ENCODE measurements around the gene TTC33.

TTC33 gene

DNA sequence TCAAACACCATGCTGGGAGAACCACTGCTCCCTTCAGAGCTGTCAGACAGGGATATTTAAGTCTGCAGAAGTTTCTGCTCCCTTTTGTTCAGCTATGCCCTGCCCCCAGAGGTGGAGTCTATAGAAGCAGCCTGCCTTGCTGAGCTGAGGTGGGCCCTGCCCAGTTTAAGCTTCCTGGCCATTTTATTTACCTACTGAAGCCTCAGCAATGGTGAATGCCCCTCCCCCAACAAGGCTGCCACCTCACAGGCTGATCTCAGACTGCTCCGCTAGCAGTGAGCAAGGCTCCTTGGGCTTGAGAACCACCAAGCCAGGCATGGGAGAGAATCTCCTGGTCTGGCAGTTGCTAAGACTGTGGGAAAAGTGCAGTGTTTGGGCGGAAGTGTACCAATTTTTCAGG, 281.5 kb downstream of the TTC33 start:
- Histone ChIP-seq H3K9ac (no peak overlapping the region), H3K79me2 (ENCODE audit: insufficient read depth, low read depth) (no peaks in the 10 kb centered on the region), H2AFZ (ENCODE audit: low read depth) (no peak overlapping the region), H3K36me3 (ENCODE audit: insufficient read depth) (no peaks in the 10 kb centered on the region), H3K27ac (no peak overlapping the region), H3K4me2 (no peak overlapping the region), H3K4me1 (ENCODE audit: low read depth, poor library complexity, severe bottlenecking) (no peaks in the 10 kb centered on the region), H3K4me3 (IDR thresholded peaks at IDR 0.05; ENCODE audit: insufficient read depth, low read depth, low read length) (no peak overlapping the region), H3K27me3 (ENCODE audit: insufficient read depth, low read depth) (no peaks in the 10 kb centered on the region), H4K20me1 (ENCODE audit: insufficient read depth) (no peaks in the 10 kb centered on the region)
- TF ChIP-seq, protein P1, sequence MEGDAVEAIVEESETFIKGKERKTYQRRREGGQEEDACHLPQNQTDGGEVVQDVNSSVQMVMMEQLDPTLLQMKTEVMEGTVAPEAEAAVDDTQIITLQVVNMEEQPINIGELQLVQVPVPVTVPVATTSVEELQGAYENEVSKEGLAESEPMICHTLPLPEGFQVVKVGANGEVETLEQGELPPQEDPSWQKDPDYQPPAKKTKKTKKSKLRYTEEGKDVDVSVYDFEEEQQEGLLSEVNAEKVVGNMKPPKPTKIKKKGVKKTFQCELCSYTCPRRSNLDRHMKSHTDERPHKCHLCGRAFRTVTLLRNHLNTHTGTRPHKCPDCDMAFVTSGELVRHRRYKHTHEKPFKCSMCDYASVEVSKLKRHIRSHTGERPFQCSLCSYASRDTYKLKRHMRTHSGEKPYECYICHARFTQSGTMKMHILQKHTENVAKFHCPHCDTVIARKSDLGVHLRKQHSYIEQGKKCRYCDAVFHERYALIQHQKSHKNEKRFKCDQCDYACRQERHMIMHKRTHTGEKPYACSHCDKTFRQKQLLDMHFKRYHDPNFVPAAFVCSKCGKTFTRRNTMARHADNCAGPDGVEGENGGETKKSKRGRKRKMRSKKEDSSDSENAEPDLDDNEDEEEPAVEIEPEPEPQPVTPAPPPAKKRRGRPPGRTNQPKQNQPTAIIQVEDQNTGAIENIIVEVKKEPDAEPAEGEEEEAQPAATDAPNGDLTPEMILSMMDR (conservative IDR thresholded peaks at IDR 0.05; ENCODE audit: low read depth, low read length): no peak

DNA sequence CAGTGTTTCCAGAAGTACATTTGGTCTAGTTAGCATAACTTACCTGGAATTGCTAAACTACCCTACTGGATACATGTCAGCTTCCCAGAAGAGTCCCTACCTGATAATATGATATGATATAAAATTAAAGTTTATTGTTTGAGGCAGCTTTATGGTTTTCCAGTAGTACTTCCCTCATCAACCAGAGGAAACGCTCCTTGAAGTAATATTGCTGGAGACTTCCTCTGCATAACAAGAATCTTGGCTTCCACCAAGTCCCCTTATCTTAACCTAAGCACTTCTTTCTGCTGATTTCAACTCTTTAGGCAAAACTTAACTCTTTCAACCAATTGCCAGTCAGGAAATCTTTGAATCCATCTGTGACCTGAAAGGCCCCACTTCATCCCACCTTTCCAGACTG, 290.3 kb downstream of the TTC33 start:
- H3K27ac ChIP-seq: no peak overlapping the region
- H3K4me3 ChIP-seq (IDR thresholded peaks at IDR 0.05; ENCODE audit: insufficient read depth, low read depth, low read length): no peak overlapping the region
- no peak overlapping the region for H2AFZ ChIP-seq (ENCODE audit: low read depth)
- no peaks in the 10 kb centered on the region for H3K79me2 ChIP-seq (ENCODE audit: insufficient read depth, low read depth)
- no peaks in the 10 kb centered on the region for H3K27me3 ChIP-seq (ENCODE audit: insufficient read depth, low read depth)
- no peak overlapping the region for H3K9ac ChIP-seq
- H4K20me1 ChIP-seq (ENCODE audit: insufficient read depth): no peaks in the 10 kb centered on the region
- TF ChIP-seq, protein P1 (conservative IDR thresholded peaks at IDR 0.05; ENCODE audit: low read depth, low read length): no peak
- H3K4me2 ChIP-seq: no peak overlapping the region
- H3K4me1 ChIP-seq (ENCODE audit: low read depth, poor library complexity, severe bottlenecking): no peaks in the 10 kb centered on the region
- no peaks in the 10 kb centered on the region for H3K36me3 ChIP-seq (ENCODE audit: insufficient read depth)

DNA sequence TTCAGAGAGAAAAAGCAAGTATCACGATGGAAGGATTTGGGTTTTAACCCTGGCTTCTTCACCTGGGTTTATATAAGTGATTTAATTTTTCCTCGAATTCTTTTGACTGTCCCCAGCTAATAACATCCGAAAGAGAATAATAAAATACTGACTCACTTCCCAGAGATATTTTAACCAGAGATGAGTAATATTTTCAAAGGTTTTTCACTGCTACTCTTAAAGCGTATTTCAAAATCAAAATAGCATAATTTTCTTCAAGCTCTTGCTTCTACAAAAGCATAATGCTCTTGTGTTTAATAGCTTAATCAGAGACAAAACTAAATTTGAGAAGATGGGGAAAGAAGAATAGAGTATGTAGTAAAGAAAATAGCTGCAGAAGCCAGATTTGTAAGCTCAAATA, 291.2 kb downstream of the TTC33 start:
- Histone ChIP-seq H3K4me3 (IDR thresholded peaks at IDR 0.05; ENCODE audit: insufficient read depth, low read depth, low read length) (no peak overlapping the region), H2AFZ (ENCODE audit: low read depth) (no peak overlapping the region), H4K20me1 (ENCODE audit: insufficient read depth) (no peaks in the 10 kb centered on the region), H3K27me3 (ENCODE audit: insufficient read depth, low read depth) (no peaks in the 10 kb centered on the region), H3K9ac (no peak overlapping the region), H3K4me1 (ENCODE audit: low read depth, poor library complexity, severe bottlenecking) (no peaks in the 10 kb centered on the region), H3K4me2 (no peak overlapping the region), H3K36me3 (ENCODE audit: insufficient read depth) (no peaks in the 10 kb centered on the region), H3K27ac (no peak overlapping the region), H3K79me2 (ENCODE audit: insufficient read depth, low read depth) (no peaks in the 10 kb centered on the region)
- TF ChIP-seq, protein P1 (conservative IDR thresholded peaks at IDR 0.05; ENCODE audit: low read depth, low read length): no peak

Measured in KMS-11 (cell line).